HepG2 (cell line): ENCODE measurements around the gene MYORG. TPM values are rescaled to one million over a fixed set of nuclear protein-coding genes. Genes with fewer than 3 reads are reported as not detected.

ENCODE experiments used
- ARNT ChIP-seq: fragments of 450-650 bp; IDR thresholded peaks from 2 replicates; pipeline ENCODE4 v1.6.1; 2017
- GABPB1 ChIP-seq: IDR thresholded peaks from 2 replicates; pipeline ENCODE4 v1.6.1; 2016; ENCODE audit warnings: mild to moderate bottlenecking, missing genetic modification reagents, moderate library complexity, missing compliant biosample characterization
- HIVEP1 ChIP-seq: sonication (generic); formaldehyde crosslinking; IDR thresholded peaks from 2 replicates; pipeline ENCODE4 v1.4.0; 2020; ENCODE audit warnings: mild to moderate bottlenecking, missing genetic modification reagents
- HNRNPL ChIP-seq: fragments of 200-400 bp; formaldehyde crosslinking; IDR thresholded peaks from 2 replicates; pipeline ENCODE4 v1.6.1; 2017; ENCODE audit warnings: mild to moderate bottlenecking, low read depth, low read length
- HOXA9 ChIP-seq: sonication (generic); formaldehyde crosslinking; IDR thresholded peaks from 2 replicates; pipeline ENCODE4 v1.8.1; 2022; ENCODE audit warnings: missing genetic modification reagents, mild to moderate bottlenecking, moderate library complexity, borderline replicate concordance
- KLF11 ChIP-seq: IDR thresholded peaks from 2 replicates; pipeline ENCODE4 v1.6.1; 2016; ENCODE audit warnings: missing compliant biosample characterization
- KMT2B ChIP-seq: IDR thresholded peaks from 2 replicates; pipeline ENCODE4 v1.6.1; 2016; ENCODE audit warnings: missing genetic modification reagents, missing compliant biosample characterization
- NR1H2 ChIP-seq: sonication (generic); formaldehyde crosslinking; IDR thresholded peaks from 2 replicates; pipeline ENCODE4 v1.8.1; 2022; ENCODE audit warnings: low read depth, missing genetic modification reagents, borderline replicate concordance
- PATZ1 ChIP-seq: sonication (generic); formaldehyde crosslinking; IDR thresholded peaks from 2 replicates; pipeline ENCODE4 v1.4.0; 2020; ENCODE audit warnings: missing genetic modification reagents
- PAXIP1 ChIP-seq: sonication (generic); formaldehyde crosslinking; conservative IDR thresholded peaks from 2 replicates; pipeline ENCODE4 v1.4.0; 2020; ENCODE audit warnings: mild to moderate bottlenecking, missing genetic modification reagents, moderate library complexity
- POGK ChIP-seq: sonication (generic); formaldehyde crosslinking; conservative IDR thresholded peaks from 2 replicates; pipeline ENCODE4 v1.8.0; 2022; ENCODE audit warnings: mild to moderate bottlenecking, moderate library complexity, missing genetic modification reagents
- RELA ChIP-seq: sonication (generic); formaldehyde crosslinking; IDR thresholded peaks from 2 replicates; pipeline ENCODE4 v1.4.0; 2020; ENCODE audit warnings: missing genetic modification reagents
- SUZ12 ChIP-seq: fragments of 150-350 bp; IDR thresholded peaks from 2 replicates; pipeline ENCODE4 v1.6.1; 2014; ENCODE audit warnings: low read depth, low read length
- SYNCRIP ChIP-seq: fragments of 200-400 bp; formaldehyde crosslinking; IDR thresholded peaks from 2 replicates; pipeline ENCODE4 v1.6.1; 2018; ENCODE audit warnings: mild to moderate bottlenecking, low read depth, low read length; ENCODE audit not compliant: insufficient read depth
- ZGPAT ChIP-seq: IDR thresholded peaks from 2 replicates; pipeline ENCODE4 v1.6.1; 2016; ENCODE audit warnings: mild to moderate bottlenecking
- ZNF235 ChIP-seq: sonication (generic); formaldehyde crosslinking; IDR thresholded peaks from 2 replicates; pipeline ENCODE4 v1.8.1; 2023; ENCODE audit warnings: mild to moderate bottlenecking, missing genetic modification reagents, borderline replicate concordance
- ZNF451 ChIP-seq: sonication (generic); formaldehyde crosslinking; IDR thresholded peaks from 2 replicates; pipeline ENCODE4 v1.5.0; 2020; ENCODE audit warnings: mild to moderate bottlenecking, missing genetic modification reagents
- ZNF558 ChIP-seq: sonication (generic); formaldehyde crosslinking; IDR thresholded peaks from 2 replicates; pipeline ENCODE4 v1.9.0; 2022; ENCODE audit warnings: mild to moderate bottlenecking, missing genetic modification reagents, borderline replicate concordance
- ZNF670 ChIP-seq: sonication (generic); formaldehyde crosslinking; IDR thresholded peaks from 2 replicates; pipeline ENCODE4 v1.8.0; 2022; ENCODE audit warnings: mild to moderate bottlenecking, missing genetic modification reagents, borderline replicate concordance
- polyA plus RNA-seq, 8 experiments: library from polyadenylated mRNA; depleted of rRNA in 3 of 8; stranded (reverse) in 7 of 8; unstranded in 1 of 8; fragments of >200 nt; fragmentation: Illumina TruSeq in 4 of 8; extraction: Trizol in 4 of 8; gene quantifications; 2 replicates each; pipeline versions ENCODE4 v1.2.1 to v1.2.3, GENCODE V29; 2011 to 2016; ENCODE audit warnings: low read depth in 4 of 8, missing spikeins in 1 of 8, mixed read lengths in 1 of 8; ENCODE audit not compliant: insufficient read depth in 1 of 8
- total RNA-seq, 5 experiments: library from RNA; depleted of rRNA; stranded (reverse); fragments of >200 nt; fragmentation: Illumina TruSeq; extraction: Trizol; gene quantifications; 2 replicates each; pipeline ENCODE4 v1.2.3, GENCODE V29; 2016; ENCODE audit warnings: low read depth in 1 of 5

The MYORG gene
- total and polyA plus RNA-seq, 2 of the 13 experiments (the other 11 are each of a cell fraction or from before 2014, with no cell fraction given): 11.1 to 22.4 TPM

- TF ChIP-seq PAXIP1 (CRISPR knock-in tag) (peak; percentile 72), POGK (CRISPR knock-in tag) (no peak), ARNT (no peak), SUZ12 (no peak), SYNCRIP (no peak), HIVEP1 (CRISPR knock-in tag) (no peak), ZGPAT (CRISPR knock-in tag) (0 out of 2 replicates have a peak, but pooled peaks have one; percentile 23), ZNF558 (CRISPR knock-in tag) (no peak), ZNF235 (CRISPR knock-in tag) (no peak), RELA (CRISPR knock-in tag) (no peak), HNRNPL (no peak), HOXA9 (CRISPR knock-in tag) (no peak), KMT2B (no peak), ZNF451 (CRISPR knock-in tag) (no peak), KLF11 (CRISPR knock-in tag) (no peak), GABPB1 (no peak), ZNF670 (no peak), NR1H2 (CRISPR knock-in tag) (no peak), PATZ1 (peak; percentile 64)
Observed at GRCh38 chr9:34334337-34334824, 42.3 kb downstream of the MYORG start (continued).
